HEK293T (cell line): ENCODE data around the gene GDF10.

Source experiments
- CTCF ChIA-PET: fragments of 350-600 bp; formaldehyde crosslinking; extraction: SDS; loops from one replicate; lab custom pipeline; 2021; ENCODE audit warnings: antibody characterized with exemption, inconsistent platforms; lab: Yijun Ruan, JAX
- POLR2A ChIA-PET: fragments of 350-600 bp; formaldehyde crosslinking; extraction: SDS; loops from one replicate; lab custom pipeline; 2020; ENCODE audit warnings: antibody characterized with exemption, inconsistent platforms; lab: Yijun Ruan, JAX
- DNase-seq: peaks from one replicate; pipeline ENCODE4 v3.0.0; 2012; ENCODE audit warnings: mixed read lengths; ENCODE audit errors: extremely low spot score
- ARNT ChIP-seq: fragments of 450-650 bp; IDR thresholded peaks from 2 replicates; pipeline ENCODE4 v1.6.1; 2017; ENCODE audit warnings: mild to moderate bottlenecking
- BHLHE40 ChIP-seq: fragments of 450-650 bp; IDR thresholded peaks from 2 replicates; pipeline ENCODE4 v1.6.1; 2016; ENCODE audit warnings: mild to moderate bottlenecking, moderate library complexity, borderline replicate concordance
- CTBP1 ChIP-seq: fragments of 450-650 bp; IDR thresholded peaks from 2 replicates; pipeline ENCODE4 v1.6.1; 2016; ENCODE audit warnings: borderline replicate concordance
- ELF4 ChIP-seq: fragments of 450-650 bp; IDR thresholded peaks from 2 replicates; pipeline ENCODE4 v1.6.1; 2017; ENCODE audit warnings: antibody characterized with exemption
- FOXA1 ChIP-seq: fragments of 450-650 bp; IDR thresholded peaks from 2 replicates; pipeline ENCODE4 v1.6.1; 2016; ENCODE audit warnings: mild to moderate bottlenecking
- FOXK2 ChIP-seq: fragments of 450-650 bp; IDR thresholded peaks from 2 replicates; pipeline ENCODE4 v1.6.1; 2016; ENCODE audit warnings: mild to moderate bottlenecking
- FOXM1 ChIP-seq: fragments of 450-650 bp; IDR thresholded peaks from 2 replicates; pipeline ENCODE4 v1.6.1; 2017; ENCODE audit warnings: mild to moderate bottlenecking, borderline replicate concordance
- HDGF ChIP-seq: fragments of 450-650 bp; IDR thresholded peaks from 2 replicates; pipeline ENCODE4 v1.6.1; 2017; ENCODE audit warnings: antibody characterized with exemption, borderline replicate concordance
- L3MBTL2 ChIP-seq: fragments of 450-650 bp; conservative IDR thresholded peaks from 2 replicates; pipeline ENCODE4 v1.6.1; 2016; ENCODE audit warnings: mild to moderate bottlenecking
- LEF1 ChIP-seq: fragments of 450-650 bp; IDR thresholded peaks from 2 replicates; pipeline ENCODE4 v1.6.1; 2017; ENCODE audit warnings: mild to moderate bottlenecking, borderline replicate concordance
- NFRKB ChIP-seq: fragments of 450-650 bp; IDR thresholded peaks from 2 replicates; pipeline ENCODE4 v1.6.1; 2016; ENCODE audit warnings: mild to moderate bottlenecking, moderate library complexity
- SP1 ChIP-seq: fragments of 450-650 bp; IDR thresholded peaks from 2 replicates; pipeline ENCODE4 v1.6.1; 2017
- SUZ12 ChIP-seq: fragments of 450-650 bp; IDR thresholded peaks from 2 replicates; pipeline ENCODE4 v1.6.1; 2016; ENCODE audit warnings: mild to moderate bottlenecking
- TARDBP ChIP-seq: fragments of 450-650 bp; IDR thresholded peaks from 2 replicates; pipeline ENCODE4 v1.6.1; 2016
- ZNF384 ChIP-seq: fragments of 450-650 bp; IDR thresholded peaks from 2 replicates; pipeline ENCODE4 v1.6.1; 2016
- TF ChIP-seq, protein P1 (sequence below): fragments of 450-650 bp; IDR thresholded peaks from 2 replicates; pipeline ENCODE4 v1.6.1; 2016

The GDF10 gene

DNA sequence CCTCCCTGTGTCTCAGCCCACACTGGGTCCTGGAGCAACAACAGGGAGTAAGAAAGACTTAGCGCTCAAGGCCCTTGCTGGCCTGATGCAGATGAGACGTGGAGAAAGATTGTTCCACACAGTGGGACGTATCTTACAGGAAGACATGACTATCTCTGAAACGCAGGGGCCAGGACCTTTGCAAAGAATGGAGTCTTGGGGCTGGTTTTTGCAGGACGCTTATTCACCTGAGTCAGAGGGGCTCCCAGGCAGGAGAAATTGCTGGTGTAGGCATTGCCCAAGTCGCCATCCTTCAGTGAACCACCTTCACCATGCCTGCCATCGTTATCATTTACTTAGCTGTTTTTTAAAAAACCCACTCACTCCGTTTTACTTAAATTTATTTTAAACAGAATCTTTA, 11.8 kb upstream of the GDF10 start:
- DNase-seq: no peak
- ChIA-PET CTCF (no interaction called here), POLR2A (no interaction called here)
- TF ChIP-seq LEF1: no peak
- TF ChIP-seq, protein P1, sequence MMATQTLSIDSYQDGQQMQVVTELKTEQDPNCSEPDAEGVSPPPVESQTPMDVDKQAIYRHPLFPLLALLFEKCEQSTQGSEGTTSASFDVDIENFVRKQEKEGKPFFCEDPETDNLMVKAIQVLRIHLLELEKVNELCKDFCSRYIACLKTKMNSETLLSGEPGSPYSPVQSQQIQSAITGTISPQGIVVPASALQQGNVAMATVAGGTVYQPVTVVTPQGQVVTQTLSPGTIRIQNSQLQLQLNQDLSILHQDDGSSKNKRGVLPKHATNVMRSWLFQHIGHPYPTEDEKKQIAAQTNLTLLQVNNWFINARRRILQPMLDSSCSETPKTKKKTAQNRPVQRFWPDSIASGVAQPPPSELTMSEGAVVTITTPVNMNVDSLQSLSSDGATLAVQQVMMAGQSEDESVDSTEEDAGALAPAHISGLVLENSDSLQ: no peak
- no peak for TF ChIP-seq ELF4
- no peak for TF ChIP-seq TARDBP
- no peak for TF ChIP-seq CTBP1
- no peak for TF ChIP-seq NFRKB
- no peak for TF ChIP-seq HDGF
- no peak for TF ChIP-seq SUZ12
- TF ChIP-seq L3MBTL2: no peak
- TF ChIP-seq FOXM1: no peak
- no peak for TF ChIP-seq FOXA1
- TF ChIP-seq ZNF384: no peak
- TF ChIP-seq FOXK2: no peak
- no peak for TF ChIP-seq BHLHE40
- no peak for TF ChIP-seq ARNT
- no peak for TF ChIP-seq SP1

DNA sequence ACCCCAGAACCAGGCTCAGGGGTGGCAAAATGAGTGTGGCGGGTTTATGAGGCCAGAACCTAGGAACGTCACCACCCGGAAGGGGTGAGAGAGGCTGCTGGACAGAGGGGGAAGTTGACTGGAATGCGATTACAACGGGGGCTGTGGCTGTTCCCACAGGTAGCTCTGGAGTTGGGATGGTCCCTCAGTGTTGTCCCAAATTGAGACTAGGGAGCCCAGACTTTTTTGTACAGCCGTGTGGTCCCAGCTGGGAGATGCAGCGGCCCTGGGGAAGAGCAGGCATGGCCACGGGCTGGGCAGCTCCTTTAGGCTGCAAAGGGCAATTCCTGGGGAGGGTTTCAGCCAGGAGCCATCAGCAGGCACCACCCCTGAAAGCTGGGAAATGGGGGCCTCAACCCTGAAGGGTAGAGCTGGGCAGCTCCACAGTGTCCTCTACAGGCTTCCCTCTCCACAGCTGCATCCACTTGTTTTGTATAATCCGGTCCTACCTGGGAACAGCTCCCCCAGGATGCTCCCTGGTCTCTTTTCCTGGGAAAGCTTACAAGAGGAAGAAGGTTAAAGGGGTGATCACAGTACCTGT, 11.0 kb upstream of the GDF10 start:
- no peak for DNase-seq
- CTCF ChIA-PET: interaction anchor here (0.6 kb wide), 1 partner anchor 229 kb away, joined by 3 read pairs; no protein-coding TSS in a partner anchor
- POLR2A ChIA-PET: no interaction called here
- TF ChIP-seq ARNT: no peak
- no peak for TF ChIP-seq LEF1
- TF ChIP-seq ZNF384: no peak
- TF ChIP-seq SP1: no peak
- no peak for TF ChIP-seq TARDBP
- TF ChIP-seq BHLHE40: no peak
- TF ChIP-seq FOXA1: no peak
- no peak for TF ChIP-seq FOXK2
- no peak for TF ChIP-seq L3MBTL2
- TF ChIP-seq HDGF: no peak
- no peak for TF ChIP-seq CTBP1

DNA sequence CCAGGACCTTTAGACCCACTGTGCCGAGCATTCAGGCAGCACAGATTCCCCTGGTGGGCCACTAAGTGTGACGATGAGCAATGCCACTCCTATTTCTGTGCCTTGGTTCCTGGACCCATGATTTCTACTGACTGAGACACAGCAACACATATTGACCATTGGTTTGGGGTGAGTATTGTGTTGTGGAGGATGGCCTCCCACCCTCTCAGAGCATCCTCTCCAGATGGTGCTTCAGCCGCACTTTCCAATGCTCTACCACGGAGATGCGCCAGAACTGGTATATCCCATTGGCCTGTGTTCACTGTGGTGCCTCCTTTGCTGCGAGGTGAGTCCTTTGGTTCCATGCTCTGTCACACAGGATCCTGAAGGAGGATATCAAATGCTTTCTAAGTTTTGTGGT, 10.1 kb upstream of the GDF10 start:
- DNase-seq: no peak
- ChIA-PET CTCF (interaction anchor here (0.6 kb wide), 1 partner anchor 230 kb away, joined by 3 read pairs; no protein-coding TSS in a partner anchor), POLR2A (no interaction called here)
- TF ChIP-seq, protein P1: no peak
- no peak for TF ChIP-seq SP1
- no peak for TF ChIP-seq FOXM1

DNA sequence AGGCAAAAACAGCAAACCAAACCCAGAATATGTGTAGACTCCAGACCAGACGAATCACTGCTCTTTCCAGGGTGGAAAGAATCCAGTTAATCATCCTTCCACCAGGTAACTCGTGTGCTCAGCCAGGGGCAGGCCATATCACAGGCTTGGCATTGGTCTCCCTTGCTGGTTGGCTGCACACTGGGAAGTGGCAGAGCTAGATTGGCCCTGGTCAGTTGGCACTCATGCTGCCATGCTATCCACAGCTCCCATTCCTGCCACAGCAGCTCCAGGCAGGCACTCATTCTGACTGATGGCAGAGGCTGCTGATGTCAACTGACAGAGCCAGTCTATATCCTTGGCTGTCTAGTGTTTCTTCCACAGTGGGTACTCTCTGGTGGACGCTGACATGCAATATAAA, 9.7 kb upstream of the GDF10 start:
- POLR2A ChIA-PET: no interaction called here
- no peak for TF ChIP-seq SP1
- no peak for TF ChIP-seq L3MBTL2
- TF ChIP-seq BHLHE40: no peak
- no peak for TF ChIP-seq TARDBP
- no peak for TF ChIP-seq CTBP1
- TF ChIP-seq SUZ12: no peak
- TF ChIP-seq ARNT: no peak
- TF ChIP-seq ELF4: no peak
- no peak for TF ChIP-seq ZNF384
- no peak for TF ChIP-seq FOXA1
- TF ChIP-seq FOXM1: no peak
- TF ChIP-seq, protein P1: no peak
- no peak for TF ChIP-seq HDGF
- no peak for TF ChIP-seq FOXK2
- TF ChIP-seq NFRKB: no peak
- TF ChIP-seq LEF1: no peak
- CTCF ChIA-PET: no interaction called here
- no peak for DNase-seq

DNA sequence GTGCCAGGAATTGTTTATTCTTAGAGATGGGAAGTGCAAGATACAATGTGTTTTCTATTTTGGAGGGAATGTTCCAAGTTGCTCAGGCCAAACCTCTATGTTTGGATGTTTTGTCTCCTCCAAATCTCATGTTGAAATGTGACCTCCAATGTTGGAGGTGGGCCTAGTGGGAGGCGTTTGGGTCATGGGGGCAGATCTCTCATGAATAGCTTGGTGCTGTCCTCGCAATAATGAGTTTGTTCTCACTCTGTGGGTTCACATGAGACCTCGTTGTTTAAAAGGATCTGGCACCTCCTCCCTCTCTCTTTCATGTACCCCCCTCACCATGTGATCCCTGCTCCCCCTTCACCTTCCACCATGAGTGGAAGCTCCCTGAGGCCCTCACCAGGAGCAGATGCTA, 8.3 kb upstream of the GDF10 start:
- ChIA-PET POLR2A (no interaction called here), CTCF (no interaction called here)
- no peak for DNase-seq
- TF ChIP-seq LEF1 (no peak), ELF4 (no peak), HDGF (no peak), L3MBTL2 (no peak), FOXA1 (no peak)

DNA sequence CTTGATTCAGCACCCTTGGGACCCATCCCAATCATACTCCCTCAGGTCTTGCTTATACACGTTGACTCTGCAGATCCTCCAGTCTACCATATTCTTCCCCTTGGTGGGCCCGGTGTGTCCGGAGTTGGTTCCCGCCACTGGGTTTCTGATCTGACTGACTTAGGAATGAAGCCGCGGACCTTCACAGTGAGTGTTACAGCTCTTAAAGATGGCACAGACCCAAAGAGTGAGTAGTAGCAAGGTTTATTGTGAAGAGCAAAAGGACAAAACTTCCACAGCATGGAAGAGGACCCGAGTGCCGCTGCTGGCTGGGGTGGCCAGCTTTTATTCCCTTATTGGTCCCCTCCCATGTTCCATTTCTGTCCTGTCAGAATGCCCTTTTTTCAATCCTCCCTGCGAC, 5.9 kb upstream of the GDF10 start:
- TF ChIP-seq ELF4 (no peak), NFRKB (no peak), TARDBP (no peak), HDGF (no peak), FOXA1 (no peak), SP1 (no peak), FOXM1 (no peak), ARNT (no peak), L3MBTL2 (no peak)
- TF ChIP-seq, protein P1: no peak
- ChIA-PET CTCF (interaction anchor here (0.6 kb wide), 1 partner anchor 27 kb away, joined by 4 read pairs; no protein-coding TSS in a partner anchor), POLR2A (no interaction called here)
- DNase-seq: no peak
